Fibroblast of skin of abdomen (primary cell): ENCODE results near the gene NIPA2.

Experiments
- DNase-seq: peaks from one replicate; pipeline ENCODE4 v3.0.0-alpha.2; 2013

NIPA2 gene

GRCh38 chr15:22903961-22904534 lies 65.6 kb downstream of the NIPA2 start:
- DNase-seq: no peak

- no peak for DNase-seq
Measured at GRCh38 chr15:22904736-22905135, 66.3 kb downstream of the NIPA2 start.

- DNase-seq: no peak
Measured at GRCh38 chr15:22907161-22907950, 68.9 kb downstream of the NIPA2 start.

- no peak for DNase-seq
Measured at GRCh38 chr15:22908830-22909229, 70.4 kb downstream of the NIPA2 start.

- no peak for DNase-seq
Measured at GRCh38 chr15:22911306-22911705, 72.8 kb downstream of the NIPA2 start.

GRCh38 chr15:22912256-22912655 lies 73.8 kb downstream of the NIPA2 start:
- no peak for DNase-seq

- no peak for DNase-seq
Measured at GRCh38 chr15:22913646-22914380, 75.3 kb downstream of the NIPA2 start.

GRCh38 chr15:22915866-22916515 lies 77.5 kb downstream of the NIPA2 start:
- DNase-seq: no peak

- DNase-seq: no peak
Measured at GRCh38 chr15:22916606-22917350, 78.3 kb downstream of the NIPA2 start.

GRCh38 chr15:22917556-22917955 lies 79.1 kb downstream of the NIPA2 start:
- no peak for DNase-seq
